Endothelial cell of umbilical vein (primary cell): Measurements from ENCODE around the gene MAP6. TPM values are rescaled to one million over a fixed set of nuclear protein-coding genes. Genes with fewer than 3 reads are reported as not detected.

Experiments
- BruUV-seq: library from RNA; stranded (reverse); fragments of 400-500 nt; replicated peaks from 2 replicates; lab custom pipeline; 2021; lab: Mats Ljungman, UMichigan
- CTCF ChIA-PET: fragments of 300-600, 350-600 bp; sonication (Branson Sonifier 250); formaldehyde crosslinking; loops from one replicate; lab custom pipeline; 2021; ENCODE audit warnings: antibody characterized with exemption, inconsistent platforms; lab: Charles Lee
- POLR2A ChIA-PET: fragments of 300-600, 350-600 bp; sonication (Branson Sonifier 250); formaldehyde crosslinking; loops from one replicate; lab custom pipeline; 2021; ENCODE audit warnings: antibody characterized with exemption, inconsistent platforms; lab: Charles Lee
- DNase-seq: peaks from one replicate; pipeline ENCODE4 v3.0.0-alpha.2; 2011; ENCODE audit warnings: low read depth, low spot score
- FAIRE-seq: peaks from 2 replicates; lab custom pipeline; 2011; peaks lifted over from hg19 to GRCh38; lab: Jason Lieb, UNC
- H2AFZ ChIP-seq: 2 replicates; pipeline ENCODE4 v1.6.0; 2012; ENCODE audit warnings: low read depth, low read length, control low read depth, inconsistent platforms
- H3K27ac ChIP-seq: 2 replicates; pipeline ENCODE4 v1.5.1; 2011; ENCODE audit warnings: low read depth, mild to moderate bottlenecking, control low read depth, low read length, moderate library complexity; ENCODE audit not compliant: insufficient read depth
- H3K27me3 ChIP-seq, 2 experiments: 2 replicates each; pipeline versions ENCODE4 v1.6.0 to v1.6.1; 2011; ENCODE audit warnings: low read length in 2 of 2, mixed read lengths in 1 of 2; ENCODE audit not compliant: control insufficient read depth in 2 of 2, insufficient read depth in 2 of 2
- H3K36me3 ChIP-seq, 2 experiments: 2 replicates in 1 of 2; 3 replicates in 1 of 2; pipeline ENCODE4 v1.5.1; 2011; ENCODE audit warnings: low read length in 2 of 2, mild to moderate bottlenecking in 1 of 2, moderate library complexity in 1 of 2; ENCODE audit not compliant: control insufficient read depth in 2 of 2, insufficient read depth in 2 of 2; ENCODE audit errors: extremely low read depth in 1 of 2
- H3K4me1 ChIP-seq: 3 replicates; pipeline ENCODE4 v1.5.1; 2011; ENCODE audit warnings: mild to moderate bottlenecking, low read length; ENCODE audit not compliant: control insufficient read depth, insufficient read depth; ENCODE audit errors: extremely low read depth
- H3K4me2 ChIP-seq: 2 replicates; pipeline ENCODE4 v1.6.1; 2011; ENCODE audit warnings: low read length, control low read depth, mixed read lengths; ENCODE audit not compliant: insufficient read depth
- H3K4me3 ChIP-seq, 3 experiments: fragments of 200-600 bp in 1 of 3; sonication (generic), shearing (Covaris generic) in 1 of 3; replicated peaks in 1 of 3; 2 replicates each; pipeline ENCODE4 v1.5.1; 2011 to 2016; ENCODE audit warnings: control low read depth in 3 of 3, low read length in 3 of 3, mild to moderate bottlenecking in 2 of 3, inconsistent platforms in 1 of 3, low read depth in 1 of 3, moderate library complexity in 1 of 3; ENCODE audit not compliant: insufficient read depth in 1 of 3
- H3K79me2 ChIP-seq: 2 replicates; pipeline ENCODE4 v1.6.0; 2012; ENCODE audit warnings: low read length, inconsistent platforms; ENCODE audit not compliant: control insufficient read depth, insufficient read depth
- H3K9ac ChIP-seq: replicated peaks from 2 replicates; pipeline ENCODE3; 2011; ENCODE audit warnings: low read length, control low read depth; ENCODE audit not compliant: insufficient read depth; ENCODE audit errors: extremely low read depth
- H3K9me1 ChIP-seq: replicated peaks from 3 replicates; pipeline ENCODE4 v1.6.0; 2011; ENCODE audit warnings: mild to moderate bottlenecking, low read length; ENCODE audit not compliant: control insufficient read depth, insufficient read depth; ENCODE audit errors: extremely low read depth
- H3K9me3 ChIP-seq: replicated peaks from 2 replicates; pipeline ENCODE4 v1.5.1; 2012; ENCODE audit warnings: low read length, inconsistent platforms; ENCODE audit not compliant: control insufficient read depth, insufficient read depth
- H4K20me1 ChIP-seq: replicated peaks from 2 replicates; pipeline ENCODE3; 2011; ENCODE audit warnings: mild to moderate bottlenecking, low read length; ENCODE audit not compliant: control insufficient read depth, insufficient read depth; ENCODE audit errors: extremely low read depth
- CTCF ChIP-seq, 2 donors: IDR thresholded peaks; 1 replicate in 1 of 2; 2 replicates in 1 of 2; pipeline ENCODE4 v1.5.1; 2011; ENCODE audit warnings: low read length in 2 of 2, mild to moderate bottlenecking in 2 of 2, moderate library complexity in 2 of 2, control low read depth in 1 of 2, inconsistent platforms in 1 of 2, low read depth in 1 of 2; ENCODE audit not compliant: insufficient read depth in 1 of 2; ENCODE audit errors: extremely low read depth in 1 of 2
- EZH2 ChIP-seq: IDR thresholded peaks from 2 replicates; pipeline ENCODE4 v1.6.1; 2012; ENCODE audit warnings: borderline replicate concordance, low read depth, mild to moderate bottlenecking, moderate library complexity, low read length, inconsistent platforms; ENCODE audit not compliant: severe bottlenecking
- FOS ChIP-seq: IDR thresholded peaks from 2 replicates; pipeline ENCODE4 v1.6.1; 2011; ENCODE audit warnings: mild to moderate bottlenecking, low read length, moderate library complexity, borderline replicate concordance; ENCODE audit not compliant: insufficient read depth
- GATA2 ChIP-seq: IDR thresholded peaks from 2 replicates; pipeline ENCODE4 v1.7.0; 2011; ENCODE audit warnings: low read depth, mild to moderate bottlenecking, moderate library complexity, mixed read lengths, low read length; ENCODE audit not compliant: insufficient read length, insufficient read depth
- JUN ChIP-seq: IDR thresholded peaks from 2 replicates; pipeline ENCODE4 v1.6.1; 2011; ENCODE audit warnings: borderline replicate concordance, low read depth; ENCODE audit not compliant: insufficient read length, insufficient read depth
- MYC ChIP-seq: IDR thresholded peaks from one replicate; pipeline ENCODE4 v1.6.1; 2011; ENCODE audit warnings: mild to moderate bottlenecking, low read depth, low read length
- POLR2A ChIP-seq: IDR thresholded peaks from 2 replicates; pipeline ENCODE4 v1.6.1; 2012; ENCODE audit warnings: low read depth, mild to moderate bottlenecking, control low read depth, low read length
- POLR2AphosphoS5 ChIP-seq: IDR thresholded peaks from 2 replicates; pipeline ENCODE4 v1.6.1; 2012; ENCODE audit warnings: low read depth, mild to moderate bottlenecking, control low read depth, low read length, moderate library complexity; ENCODE audit not compliant: insufficient read depth
- dilution Hi-C: fragments of 300-500 bp; cut with MboI; formaldehyde crosslinking; loops from one replicate; pipeline ENCODE4 v1.15.0; 2019; ENCODE audit warnings: low sequenced_read_pairs; ENCODE audit not compliant: extremely low pct_ligation_motif_present
- intact Hi-C: fragments of 100-400 bp; cut with micrococcal nuclease; formaldehyde crosslinking; loops from one replicate; pipeline ENCODE4 v1.10.0; 2022
- polyA plus RNA-seq, 4 experiments: library from polyadenylated mRNA; depleted of rRNA in 3 of 4; stranded (reverse) in 3 of 4; unstranded in 1 of 4; fragments of >200 nt; gene quantifications; 2 replicates each; pipeline versions ENCODE4 v1.2.1 to v1.2.3, GENCODE V29; 2011 to 2012; ENCODE audit warnings: missing spikeins in 1 of 4
- total RNA-seq: library from RNA; stranded (reverse); gene quantifications from 2 replicates; pipeline ENCODE4 v1.2.3, GENCODE V29; 2021
- TF ChIP-seq, protein P1 (sequence below): IDR thresholded peaks from 2 replicates; pipeline ENCODE4 v1.6.1; 2011; ENCODE audit not compliant: insufficient read depth, insufficient read length

MAP6 gene
- total and polyA plus RNA-seq, 2 donors (not counting 3 experiments of a cell fraction or from before 2014, with no cell fraction given) = 0.12 TPM; not detected in 1

- DNase-seq (no peak), FAIRE-seq (no peak)
- no peak for TF ChIP-seq EZH2
- no peak for TF ChIP-seq MYC
- TF ChIP-seq CTCF (IDR thresholded peaks at IDR 0.05; ENCODE audit: extremely low read depth in 1 of 2, insufficient read depth in 1 of 2, low read depth in 1 of 2, low read length in 2 of 2) = no peak
- TF ChIP-seq POLR2A = no peak
- no peak for TF ChIP-seq GATA2
- TF ChIP-seq FOS = no peak
- no peak for TF ChIP-seq POLR2AphosphoS5
- TF ChIP-seq, protein P1, sequence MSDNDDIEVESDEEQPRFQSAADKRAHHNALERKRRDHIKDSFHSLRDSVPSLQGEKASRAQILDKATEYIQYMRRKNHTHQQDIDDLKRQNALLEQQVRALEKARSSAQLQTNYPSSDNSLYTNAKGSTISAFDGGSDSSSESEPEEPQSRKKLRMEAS = no peak
- TF ChIP-seq JUN = no peak
- POLR2A ChIA-PET = no interaction called here
- no peaks in the 10 kb centered on the region for H3K9me3 ChIP-seq
- H3K79me2 ChIP-seq = no peaks in the 10 kb centered on the region
- no peaks in the 10 kb centered on the region for H3K4me1 ChIP-seq
- BruUV-seq = no TSS peak
- no peak overlapping the region for H3K27ac ChIP-seq
- H3K27me3 ChIP-seq = peaks cover 7 to 17% of the 10 kb centered on the region in 2 experiments
- H3K9ac ChIP-seq = no peak overlapping the region
- H4K20me1 ChIP-seq = no peaks in the 10 kb centered on the region
- H3K36me3 ChIP-seq = no peaks in the 10 kb centered on the region
- H3K4me3 ChIP-seq = no peak overlapping the region
- intact Hi-C loops = no loop called here
- H2AFZ ChIP-seq = no peak overlapping the region
- CTCF ChIA-PET = interaction anchor here (1.3 to 1.5 kb wide), 4 partner anchors 8 to 605 kb away, joined by 6 to 13 read pairs (median 9); no protein-coding TSS in a partner anchor
- no peak overlapping the region for H3K4me2 ChIP-seq
- H3K9me1 ChIP-seq = no peaks in the 10 kb centered on the region
- dilution Hi-C loops = no loop called here
Observed at GRCh38 chr11:75714211-75714610, 45.4 kb upstream of the MAP6 start.
